GM21717 (cell line): ENCODE data around the gene STK4.

Experiments
- ATAC-seq: cut with Tn5 transposase; IDR thresholded peaks from one replicate; pipeline ENCODE4 v1.9.1; 2021; ENCODE audit warnings: mild to moderate bottlenecking, moderate library complexity; ENCODE audit not compliant: unreplicated experiment

STK4 gene

GRCh38 chr20:44952731-44953130, 13.6 kb upstream of the STK4 start:
- no peak for ATAC-seq

- no peak for ATAC-seq
Observed at GRCh38 chr20:44954211-44954610, 12.1 kb upstream of the STK4 start.

DNA sequence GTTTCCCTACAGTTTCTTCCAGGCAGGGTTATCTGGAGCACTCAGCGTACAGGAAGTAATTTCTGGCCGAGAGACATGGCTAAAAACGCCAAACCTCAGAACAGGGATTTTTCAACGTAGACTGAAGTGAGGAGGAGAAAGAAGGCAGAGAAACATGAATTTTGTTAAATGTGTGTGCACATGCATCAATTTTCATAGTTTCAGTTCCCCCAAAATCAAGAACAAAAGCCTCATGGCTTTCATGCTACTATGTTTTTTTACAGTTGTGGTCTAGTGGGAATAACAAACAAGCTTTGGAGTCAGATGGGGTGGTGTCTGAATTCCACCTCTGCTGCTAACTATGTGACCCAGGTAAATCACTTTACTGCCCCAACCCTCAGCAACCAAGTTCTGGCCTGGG, 11.0 kb upstream of the STK4 start:
- no peak for ATAC-seq

GRCh38 chr20:44956410-44956809, 9.9 kb upstream of the STK4 start:
- no peak for ATAC-seq

GRCh38 chr20:44958276-44958675, 8.0 kb upstream of the STK4 start:
- no peak for ATAC-seq

DNA sequence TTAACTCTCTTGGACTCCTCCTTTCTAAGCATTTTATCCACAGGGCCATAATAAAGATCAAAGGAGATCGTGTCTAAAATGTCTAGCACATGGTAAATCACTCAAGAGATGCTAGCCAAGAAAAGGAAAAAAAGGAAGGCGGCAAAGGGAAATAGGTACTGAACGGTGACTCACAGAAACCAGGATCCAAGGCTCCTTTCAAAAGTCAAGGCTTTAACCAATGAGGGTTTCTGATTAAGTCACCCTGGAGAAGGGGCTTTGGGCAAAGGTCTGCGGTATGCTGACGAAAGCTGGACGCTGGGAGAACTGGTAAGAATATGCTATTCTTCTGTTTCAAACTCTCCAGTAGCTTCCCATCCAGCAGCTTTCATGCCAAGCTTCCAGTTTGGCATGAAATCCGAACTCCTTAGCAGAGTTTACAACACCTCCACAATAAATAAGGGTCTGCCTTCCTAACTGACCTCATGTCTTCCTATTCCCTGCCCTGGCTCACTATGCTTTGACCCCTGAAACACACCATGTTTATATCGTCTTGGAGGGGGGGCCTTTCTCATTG, 7.2 kb upstream of the STK4 start:
- no peak for ATAC-seq

GRCh38 chr20:44959638-44960102, 6.6 kb upstream of the STK4 start:
- ATAC-seq: peak; percentile 17

DNA sequence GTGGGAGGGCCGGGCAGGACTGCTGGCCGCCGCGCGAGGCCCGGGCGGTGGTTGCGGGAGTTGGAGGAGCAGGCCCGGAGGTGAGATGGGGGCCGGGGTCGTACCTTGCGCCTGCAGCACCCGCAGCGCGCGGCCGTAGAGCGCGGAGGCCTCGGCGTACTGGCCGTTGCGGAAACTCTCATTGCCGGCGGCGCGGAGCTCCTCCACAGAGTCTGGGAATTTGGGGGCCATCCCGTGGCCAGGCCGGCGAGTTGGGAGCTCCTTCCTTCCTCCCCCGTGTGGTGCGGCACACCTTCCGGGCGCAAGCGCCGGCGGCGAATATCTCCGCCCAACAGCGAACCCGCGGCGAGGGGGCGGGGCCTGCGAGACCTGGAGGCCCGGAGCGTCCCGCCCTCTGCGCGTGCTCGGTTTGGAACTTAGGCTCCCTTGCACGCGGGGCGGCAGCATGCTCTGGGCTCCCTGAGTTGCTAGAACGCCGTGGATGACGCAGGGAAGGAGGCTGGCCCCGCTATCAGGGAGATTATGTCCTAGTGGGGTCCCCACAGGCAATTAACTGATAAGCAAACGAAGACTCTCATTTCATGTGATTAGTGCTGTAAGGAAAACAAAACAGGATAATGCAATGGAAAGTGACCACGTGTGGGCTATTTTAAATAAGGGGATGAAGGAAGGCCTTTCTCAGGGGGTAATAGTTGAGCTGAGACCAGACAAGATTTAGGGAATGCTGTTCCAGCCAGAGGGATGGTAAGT, 6.0 kb upstream of the STK4 start, which contains the start of gene TOMM34:
TSS of gene TOMM34 (minus strand) at position 295 of the 750 bp plus-strand sequence. CDS start at position 231, 64 bp downstream.
- peak; percentile 66 for ATAC-seq

DNA sequence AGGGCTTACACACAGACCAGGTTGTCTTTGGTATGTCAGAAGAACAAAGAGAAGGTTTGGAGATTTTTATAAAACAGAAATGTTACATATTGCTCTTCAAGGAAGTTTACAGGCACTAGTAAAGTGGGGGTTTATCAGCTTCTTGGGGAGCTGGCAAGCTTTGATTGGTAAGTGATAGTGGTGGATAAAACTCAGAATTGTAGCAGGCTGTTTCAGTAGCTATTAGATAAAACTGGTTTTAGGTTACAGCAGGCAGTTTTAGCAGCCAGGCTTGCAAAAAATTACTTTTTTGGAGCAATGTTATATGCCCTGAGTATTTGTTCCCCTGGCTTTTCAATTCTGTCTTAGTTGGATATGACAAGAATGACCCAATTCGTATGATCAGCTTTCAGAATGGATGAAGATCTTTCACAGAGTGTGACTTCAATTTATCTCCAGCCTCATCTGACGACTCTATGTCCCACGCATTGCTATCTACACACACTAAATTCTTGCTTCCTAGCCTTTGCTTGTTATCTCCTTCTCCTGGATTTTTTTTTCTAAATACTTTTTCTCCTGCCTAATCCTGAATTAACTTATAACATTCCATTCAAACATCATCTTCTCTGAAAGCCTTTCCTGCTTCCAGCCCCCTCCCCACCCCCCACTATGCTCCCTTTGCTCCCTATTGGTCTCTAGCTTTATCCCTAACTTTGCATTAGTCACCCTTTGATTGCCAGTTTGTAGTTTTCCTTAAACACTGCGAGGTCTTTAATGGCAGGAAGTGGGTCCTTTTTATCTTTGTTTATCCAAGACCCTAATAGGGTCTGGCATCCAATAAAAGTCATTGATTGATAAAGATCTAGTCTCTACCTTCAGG, 5.1 kb upstream of the STK4 start:
- ATAC-seq: no peak

GRCh38 chr20:44961870-44962267, 4.4 kb upstream of the STK4 start:
- no peak for ATAC-seq

- ATAC-seq: no peak
Observed at GRCh38 chr20:44962483-44962882, 3.8 kb upstream of the STK4 start.

GRCh38 chr20:44963325-44964215, 2.7 kb upstream of the STK4 start:
- no peak for ATAC-seq

DNA sequence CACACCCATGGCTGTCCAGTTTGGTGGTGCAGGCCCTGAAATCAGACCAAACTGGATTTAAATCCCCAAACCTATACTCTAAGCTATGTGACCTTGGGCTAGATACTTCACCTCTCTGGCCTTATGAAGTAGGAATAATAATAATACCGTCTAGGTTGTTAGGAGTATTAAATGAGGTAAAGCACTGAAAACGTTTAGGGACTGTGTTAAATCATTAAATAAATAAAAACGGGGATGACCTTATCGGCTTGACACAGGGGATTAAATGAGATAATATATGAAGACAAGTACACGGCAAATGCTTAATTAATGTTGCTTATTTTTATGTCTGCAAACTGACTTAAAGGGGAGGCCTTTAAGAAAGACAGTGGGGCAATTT, 672 bp upstream of the STK4 start:
- ATAC-seq: no peak

GRCh38 chr20:44967207-44967807, 995 bp downstream of the STK4 start:
- ATAC-seq: no peak

DNA sequence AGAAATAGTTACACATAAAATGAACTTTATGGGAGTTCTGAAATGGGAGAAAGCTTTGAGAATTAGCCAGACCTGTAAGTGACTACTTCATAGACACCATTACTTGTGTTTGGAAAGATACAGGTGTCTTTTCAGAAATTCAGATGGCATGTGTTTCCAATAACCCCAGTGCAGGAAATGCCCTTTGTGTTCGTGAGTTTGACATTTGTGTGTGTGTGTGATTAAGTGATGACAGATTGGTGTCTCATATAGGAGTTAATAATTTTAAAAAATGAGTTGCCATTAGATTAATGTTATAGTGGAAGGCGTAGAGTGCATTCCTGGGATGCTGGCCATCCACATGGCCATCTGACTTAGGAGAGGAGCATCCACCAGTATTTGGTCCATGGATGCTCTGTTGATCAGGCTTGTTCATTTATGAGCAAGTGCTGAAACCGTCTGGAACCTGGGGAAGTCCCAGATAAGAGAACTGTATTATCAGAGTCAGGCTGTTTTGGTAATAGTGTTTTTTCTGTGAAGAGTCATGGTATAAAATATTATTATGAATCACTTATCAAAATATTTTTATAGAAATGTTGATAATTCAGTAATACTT, 3.1 kb downstream of the STK4 start:
- ATAC-seq: no peak

- no peak for ATAC-seq
Observed at GRCh38 chr20:44970243-44970757, 4.0 kb downstream of the STK4 start.

DNA sequence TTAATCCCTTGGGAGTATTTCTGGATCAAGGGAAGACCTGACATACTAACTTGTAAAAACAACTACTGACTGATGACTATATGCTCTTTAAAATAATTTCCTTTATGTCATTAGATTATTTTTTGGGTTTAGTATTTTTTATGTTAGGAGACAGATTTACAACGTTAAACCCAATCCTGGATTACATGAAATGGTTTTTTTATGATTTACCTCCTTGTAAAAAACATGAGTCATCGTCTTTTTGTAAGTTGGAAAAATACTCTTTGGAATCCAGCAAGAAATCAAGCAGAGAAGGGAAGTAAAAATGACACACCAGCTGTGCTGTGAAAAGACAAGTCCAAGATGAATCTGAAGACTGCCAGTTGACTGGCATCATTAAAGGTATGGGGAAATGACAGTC, 6.7 kb downstream of the STK4 start:
- no peak for ATAC-seq

- ATAC-seq: no peak
Observed at GRCh38 chr20:44976698-44977097, 10.4 kb downstream of the STK4 start.

DNA sequence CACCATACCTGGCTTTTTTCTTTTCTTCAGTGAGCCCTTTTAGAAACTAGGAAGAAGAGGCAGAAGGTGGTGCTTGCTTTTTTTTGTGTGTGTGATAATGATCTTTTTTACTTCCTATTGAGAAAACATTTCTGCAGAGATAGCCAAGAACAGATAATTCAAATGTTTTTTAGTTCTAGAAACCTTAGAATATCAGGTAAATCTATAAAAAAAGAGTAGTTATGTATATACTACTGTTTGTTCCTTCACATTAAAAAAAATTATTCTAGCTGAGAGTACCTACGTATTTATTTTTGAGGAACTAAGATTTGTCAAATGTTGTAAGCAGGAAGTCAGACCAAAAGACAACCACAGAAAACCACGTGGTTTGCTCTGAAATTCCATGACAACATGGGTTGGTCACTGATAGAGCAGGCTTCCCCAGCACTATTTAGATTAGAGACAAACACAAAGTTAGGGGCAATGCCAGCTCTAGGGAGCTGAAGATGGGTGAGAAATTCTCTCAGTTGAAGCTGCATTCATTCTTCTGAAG, 12.8 kb downstream of the STK4 start:
- peak; percentile 71 for ATAC-seq
